Keratinocyte (primary cell): ENCODE measurements around the gene TTC39C.

Source experiments
- CTCF ChIP-seq, 3 experiments: IDR thresholded peaks in 1 of 3; conservative IDR thresholded peaks in 1 of 3; optimal IDR thresholded peaks in 1 of 3; 2 replicates in 2 of 3; 3 replicates in 1 of 3; pipeline versions ENCODE3 to v1.5.1; 2011; ENCODE audit warnings: low read length in 3 of 3, mild to moderate bottlenecking in 3 of 3, moderate library complexity in 2 of 3, control low read depth in 1 of 3, inconsistent platforms in 1 of 3; ENCODE audit not compliant: insufficient read depth in 2 of 3; ENCODE audit errors: extremely low read depth in 1 of 3
- EZH2 ChIP-seq: IDR thresholded peaks from one replicate; pipeline ENCODE4 v1.6.1; 2012; ENCODE audit warnings: inconsistent platforms, mild to moderate bottlenecking, low read length, moderate library complexity

- TF ChIP-seq CTCF (optimal IDR thresholded peaks at IDR 0.05 in 1 of 3, IDR thresholded peaks at IDR 0.05 in 1 of 3, conservative IDR thresholded peaks at IDR 0.05 in 1 of 3; ENCODE audit: extremely low read depth in 1 of 3, insufficient read depth in 2 of 3, low read length in 3 of 3) (no peak), EZH2 (no peak)
These were observed 10.5 kb upstream of the TTC39C start for GRCh38 chr18:24003903-24004640.
